Kidney (tissue), 14 donors: ENCODE data around the gene RAB11FIP3. TPM values are rescaled to one million over a fixed set of nuclear protein-coding genes. Genes with fewer than 3 reads are reported as not detected.
"Not testable (repeated sequence)": the region's sequence is repeated elsewhere in the genome, so short reads cannot be mapped to it uniquely, and the experiment has no call there.

ENCODE experiments used
- DNase-seq, 5 donors: peaks; one replicate each; pipeline ENCODE4 v3.0.0-alpha.2; 2013 to 2020
- FAIRE-seq: peaks from 2 replicates; lab custom pipeline; 2012; peaks lifted over from hg19 to GRCh38; lab: Jason Lieb, UNC
- H3K27ac ChIP-seq, 2 donors: one replicate each; pipeline ENCODE4 v1.7.0; 2013; ENCODE audit warnings: low read depth in 2 of 2, low read length in 2 of 2, inconsistent platforms in 1 of 2
- H3K27me3 ChIP-seq: one replicate; pipeline ENCODE4 v1.7.1; 2013; ENCODE audit warnings: low read length, inconsistent platforms; ENCODE audit not compliant: control insufficient read depth, insufficient read depth
- H3K36me3 ChIP-seq, 3 donors: one replicate each; pipeline versions ENCODE4 v1.7.0 to v1.7.1; 2013; ENCODE audit warnings: low read length in 3 of 3, control low read depth in 1 of 3, inconsistent platforms in 1 of 3; ENCODE audit not compliant: insufficient read depth in 3 of 3, control insufficient read depth in 2 of 3
- H3K4me1 ChIP-seq, 3 donors: one replicate each; pipeline versions ENCODE4 v1.7.0 to v1.7.1; 2013; ENCODE audit warnings: low read length in 3 of 3, inconsistent platforms in 1 of 3, low read depth in 1 of 3; ENCODE audit not compliant: control insufficient read depth in 2 of 3, insufficient read depth in 2 of 3
- H3K4me3 ChIP-seq, 3 donors: one replicate each; pipeline versions ENCODE4 v1.7.0 to v1.8.1; 2013; ENCODE audit warnings: low read length in 3 of 3, control low read depth in 1 of 3, inconsistent platforms in 1 of 3
- H3K9ac ChIP-seq, 3 donors: one replicate each; pipeline versions ENCODE4 v1.7.0 to v1.7.1; 2013; ENCODE audit warnings: low read length in 3 of 3, control low read depth in 1 of 3, inconsistent platforms in 1 of 3
- H3K9me3 ChIP-seq, 3 donors: one replicate each; pipeline versions ENCODE4 v1.7.0 to v1.7.1; 2013; ENCODE audit warnings: low read length in 3 of 3, control low read depth in 1 of 3, inconsistent platforms in 1 of 3; ENCODE audit not compliant: control insufficient read depth in 2 of 3, insufficient read depth in 1 of 3
- CTCF ChIP-seq: IDR thresholded peaks from 3 replicates; pipeline ENCODE4 v1.5.1; 2012; ENCODE audit warnings: mild to moderate bottlenecking, moderate library complexity, borderline replicate concordance; ENCODE audit not compliant: insufficient read depth; ENCODE audit errors: extremely low read depth
- intact Hi-C: fragments of 100-400 bp; cut with DNase I; formaldehyde crosslinking; loops from one replicate; pipeline ENCODE4 v1.11.1; 2022
- polyA plus RNA-seq: library from polyadenylated mRNA; stranded (reverse); fragments of 350-450 nt; fragmentation: Illumina TruSeq; extraction: RNeasy Lipid Tissue Mini Kit (QIAGEN cat#74804); gene quantifications from one replicate; pipeline ENCODE4 v1.2.3, GENCODE V29; 2014; ENCODE audit warnings: low read depth, low replicate concordance; ENCODE audit not compliant: insufficient read depth
- total RNA-seq: library from RNA; stranded (reverse); fragmentation: NEBNext Ultra II Directional; extraction: Animal tissue kit (Norgen Biotek cat#: 25700); gene quantifications from one replicate; pipeline ENCODE4 v1.2.1, GENCODE V29; 2021
- donor health status: control.
- donor health status: control.
- donor health status: control.
- donor health status: control.
- donor health status: control.
- donor health status: DM: yes; HTN: yes; CAD: no.
- donor health status: Normal renal cell carcinoma (clear cell type).

The RAB11FIP3 gene
- total and polyA plus RNA-seq, 2 donors from 2014 or later, result 84.9 to 162 TPM

GRCh38 chr16:476039-476438 is 50.6 kb downstream of the RAB11FIP3 start:
- Histone ChIP-seq H3K4me1 (peaks cover 3 to 25% (median 22%) of the 10 kb centered on the region in 3 donors), H3K4me3 (peak overlapping the region; percentile 46 to 94 (median 76)), H3K27me3 (no peaks in the 10 kb centered on the region), H3K9ac (peak overlapping the region in 1 of 3 donors; percentile 98), H3K9me3 (no peaks in the 10 kb centered on the region), H3K36me3 (peaks cover 0 to 9% (median 0%) of the 10 kb centered on the region in 3 donors), H3K27ac (peak overlapping the region; percentile 9 to 85)
- no peak for FAIRE-seq
- no peak for TF ChIP-seq CTCF
- DNase-seq, result no peak
- intact Hi-C loops, result no loop called here

- H3K36me3 ChIP-seq, result peaks cover 0 to 9% (median 4%) of the 10 kb centered on the region in 3 donors
- intact Hi-C loops, result no loop called here
- peak in 2 of 5 donors; percentile 34 to 37 for DNase-seq
- no peaks in the 10 kb centered on the region for H3K9me3 ChIP-seq
- H3K4me1 ChIP-seq, result peaks cover 3 to 19% (median 8%) of the 10 kb centered on the region in 3 donors
- no peak for FAIRE-seq
- H3K27ac ChIP-seq, result peak overlapping the region; percentile 89 to 92
- peak overlapping the region in 1 of 3 donors; percentile 65 for H3K9ac ChIP-seq
- no peaks in the 10 kb centered on the region for H3K27me3 ChIP-seq
- peak overlapping the region in 2 of 3 donors; percentile 61 to 70 for H3K4me3 ChIP-seq
- TF ChIP-seq CTCF, result no peak
Observed at GRCh38 chr16:477301-478157, 52.1 kb downstream of the RAB11FIP3 start.

DNA sequence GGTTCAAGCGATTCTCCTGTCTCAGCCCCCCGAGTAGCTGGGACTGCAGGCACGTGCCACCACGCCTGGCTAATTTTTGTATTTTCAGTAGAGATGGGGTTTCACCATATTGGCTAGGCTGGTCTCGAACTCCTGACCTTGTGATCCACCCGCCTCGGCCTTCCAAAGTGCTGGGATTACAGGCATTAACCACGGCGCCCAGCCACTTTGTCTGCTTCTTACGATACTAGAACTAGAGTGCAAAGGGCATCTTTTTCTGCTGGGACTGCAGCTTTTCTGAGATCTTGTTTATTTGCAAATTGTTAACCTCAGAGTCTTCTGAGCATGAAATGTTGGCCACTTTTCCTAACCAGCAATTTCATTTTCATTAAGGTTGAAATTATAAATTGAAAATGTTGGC is 52.8 kb downstream of the RAB11FIP3 start:
- H3K27me3 ChIP-seq, intact Hi-C loops, H3K9me3 ChIP-seq, FAIRE-seq, DNase-seq: not testable (repeated sequence)
- Histone ChIP-seq H3K4me3 (peak overlapping the region in 1 of 3 donors; percentile 55), H3K9ac (peak overlapping the region in 1 of 3 donors; percentile 51), H3K36me3 (peaks cover 0 to 17% (median 4%) of the 10 kb centered on the region in 3 donors), H3K27ac (peak overlapping the region in 1 of 2 donors; percentile 51), H3K4me1 (peaks cover 3 to 20% (median 7%) of the 10 kb centered on the region in 3 donors)

- no peak for TF ChIP-seq CTCF
- H3K36me3 ChIP-seq, result peaks cover 0 to 37% (median 7%) of the 10 kb centered on the region in 3 donors
- no peak for DNase-seq
- peaks cover 0 to 10% (median 9%) of the 10 kb centered on the region in 3 donors for H3K4me1 ChIP-seq
- H3K9ac ChIP-seq, result peak overlapping the region in 1 of 3 donors; percentile 58
- H3K27ac ChIP-seq, result peak overlapping the region; percentile 6 to 78
- intact Hi-C loops, result no loop called here
- no peaks in the 10 kb centered on the region for H3K27me3 ChIP-seq
- H3K4me3 ChIP-seq, result peak overlapping the region in 1 of 3 donors; percentile 13
- FAIRE-seq, result no peak
- H3K9me3 ChIP-seq, result no peaks in the 10 kb centered on the region
Observed at GRCh38 chr16:482468-483185, 57.2 kb downstream of the RAB11FIP3 start.
